ENCODE measurements around the gene FKBP14.

Gene FKBP14

GRCh38 chr7:30001998-30002397, 24.5 kb downstream of the FKBP14 start:
- 0 out of 2 replicates have a peak, but pooled peaks cover under 1% of the 10 kb centered on the region for H3K9me3 ChIP-seq (ENCODE audit: insufficient read depth, low read length)
- H3F3A ChIP-seq (ENCODE audit: insufficient read depth) = no peaks in the 10 kb centered on the region
- H4K20me1 ChIP-seq (ENCODE audit: low read depth, low read length) = no peaks in the 10 kb centered on the region
- H3K4me3 ChIP-seq (ENCODE audit: insufficient read depth, low read length, poor library complexity, severe bottlenecking) = no peak overlapping the region
- H3K4me2 ChIP-seq (ENCODE audit: low read depth, low read length, poor library complexity, severe bottlenecking) = no peak overlapping the region
- H3K36me3 ChIP-seq (ENCODE audit: low read length) = no peaks in the 10 kb centered on the region
- TF ChIP-seq EZH2phosphoT487 (conservative IDR thresholded peaks at IDR 0.05; ENCODE audit: low read length) (no peak), CTCF (IDR thresholded peaks at IDR 0.05; ENCODE audit: insufficient read depth, low read length, poor library complexity, severe bottlenecking) (no peak)
- H3K9ac ChIP-seq (ENCODE audit: low read length) = no peak overlapping the region
- H3K27me3 ChIP-seq (ENCODE audit: low read length) = no peaks in the 10 kb centered on the region
- no peak overlapping the region for H2AFZ ChIP-seq (ENCODE audit: low read depth, low read length, severe bottlenecking)
- no peaks in the 10 kb centered on the region for H3K9me2 ChIP-seq (replicated peaks; ENCODE audit: insufficient read depth, low read length)
- H3K79me2 ChIP-seq (ENCODE audit: insufficient read depth, low read length) = no peaks in the 10 kb centered on the region
- no peak overlapping the region for H3K27ac ChIP-seq (ENCODE audit: low read depth, low read length)

- Histone ChIP-seq H3K9me2 (replicated peaks; ENCODE audit: insufficient read depth, low read length) (no peaks in the 10 kb centered on the region), H2AFZ (ENCODE audit: low read depth, low read length, severe bottlenecking) (no peak overlapping the region), H3K27me3 (ENCODE audit: low read length) (no peaks in the 10 kb centered on the region), H3K9ac (ENCODE audit: low read length) (no peak overlapping the region), H3K36me3 (ENCODE audit: low read length) (no peaks in the 10 kb centered on the region), H4K20me1 (ENCODE audit: low read depth, low read length) (no peaks in the 10 kb centered on the region), H3K4me3 (ENCODE audit: insufficient read depth, low read length, poor library complexity, severe bottlenecking) (no peak overlapping the region), H3F3A (ENCODE audit: insufficient read depth) (no peaks in the 10 kb centered on the region), H3K9me3 (ENCODE audit: insufficient read depth, low read length) (0 out of 2 replicates have a peak, but pooled peaks cover 8% of the 10 kb centered on the region), H3K79me2 (ENCODE audit: insufficient read depth, low read length) (no peaks in the 10 kb centered on the region), H3K4me2 (ENCODE audit: low read depth, low read length, poor library complexity, severe bottlenecking) (no peak overlapping the region), H3K27ac (ENCODE audit: low read depth, low read length) (no peak overlapping the region)
- no peak for TF ChIP-seq EZH2phosphoT487 (conservative IDR thresholded peaks at IDR 0.05; ENCODE audit: low read length)
- TF ChIP-seq CTCF (IDR thresholded peaks at IDR 0.05; ENCODE audit: insufficient read depth, low read length, poor library complexity, severe bottlenecking) = no peak
Measured at GRCh38 chr7:29998489-29998888, 28.0 kb downstream of the FKBP14 start.

- H2AFZ ChIP-seq (ENCODE audit: low read depth, low read length, severe bottlenecking) = no peak overlapping the region
- H3K9me3 ChIP-seq (ENCODE audit: insufficient read depth, low read length) = 0 out of 2 replicates have a peak, but pooled peaks cover 8% of the 10 kb centered on the region
- TF ChIP-seq EZH2phosphoT487 (conservative IDR thresholded peaks at IDR 0.05; ENCODE audit: low read length) = no peak
- TF ChIP-seq CTCF (IDR thresholded peaks at IDR 0.05; ENCODE audit: insufficient read depth, low read length, poor library complexity, severe bottlenecking) = no peak
- no peaks in the 10 kb centered on the region for H3K79me2 ChIP-seq (ENCODE audit: insufficient read depth, low read length)
- no peak overlapping the region for H3K4me3 ChIP-seq (ENCODE audit: insufficient read depth, low read length, poor library complexity, severe bottlenecking)
- H3K4me2 ChIP-seq (ENCODE audit: low read depth, low read length, poor library complexity, severe bottlenecking) = no peak overlapping the region
- no peaks in the 10 kb centered on the region for H3K36me3 ChIP-seq (ENCODE audit: low read length)
- H3K9ac ChIP-seq (ENCODE audit: low read length) = no peak overlapping the region
- H3K27ac ChIP-seq (ENCODE audit: low read depth, low read length) = no peak overlapping the region
- H3F3A ChIP-seq (ENCODE audit: insufficient read depth) = no peaks in the 10 kb centered on the region
- H3K27me3 ChIP-seq (ENCODE audit: low read length) = no peaks in the 10 kb centered on the region
- no peaks in the 10 kb centered on the region for H4K20me1 ChIP-seq (ENCODE audit: low read depth, low read length)
- no peaks in the 10 kb centered on the region for H3K9me2 ChIP-seq (replicated peaks; ENCODE audit: insufficient read depth, low read length)
Measured at GRCh38 chr7:29996321-29996720, 30.2 kb downstream of the FKBP14 start.

Measured in SU-DHL-6 (cell line).